ENCODE data around the gene ASIC1.

The ASIC1 gene

GRCh38 chr12:50110127-50110761 lies 52.8 kb downstream of the ASIC1 start:
- no peak for DNase-seq (ENCODE audit: low read depth)

DNA sequence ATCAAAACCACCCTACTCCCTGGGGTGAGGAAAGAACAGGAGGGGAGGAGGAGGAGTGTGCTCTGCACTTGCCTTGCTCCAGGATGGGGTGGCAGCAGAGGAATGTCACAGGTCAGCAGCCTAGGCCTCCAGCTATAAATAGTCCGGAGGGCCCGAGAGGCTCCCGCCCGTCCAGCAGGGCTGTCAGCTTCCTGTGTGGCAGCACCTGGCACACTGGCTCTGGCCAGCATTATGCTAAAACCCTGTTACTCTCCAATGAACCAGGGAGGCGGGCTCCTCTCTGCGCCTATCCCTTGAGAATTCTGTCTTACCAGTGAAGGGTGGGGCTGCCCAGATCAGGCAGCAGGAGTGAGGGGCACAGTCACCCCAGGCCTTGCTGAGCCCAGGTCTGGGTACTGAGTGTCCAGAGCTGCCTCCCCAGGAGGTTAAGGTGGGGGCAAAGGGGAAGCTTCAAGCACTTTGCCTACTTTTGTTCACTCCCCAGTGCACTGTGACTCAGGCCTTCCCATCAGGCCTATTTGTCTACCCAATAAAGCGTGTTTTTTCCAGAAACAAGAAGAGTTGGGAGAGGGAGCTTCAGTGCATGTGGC lies 53.5 kb downstream of the ASIC1 start:
- DNase-seq (ENCODE audit: low read depth) = no peak

DNA sequence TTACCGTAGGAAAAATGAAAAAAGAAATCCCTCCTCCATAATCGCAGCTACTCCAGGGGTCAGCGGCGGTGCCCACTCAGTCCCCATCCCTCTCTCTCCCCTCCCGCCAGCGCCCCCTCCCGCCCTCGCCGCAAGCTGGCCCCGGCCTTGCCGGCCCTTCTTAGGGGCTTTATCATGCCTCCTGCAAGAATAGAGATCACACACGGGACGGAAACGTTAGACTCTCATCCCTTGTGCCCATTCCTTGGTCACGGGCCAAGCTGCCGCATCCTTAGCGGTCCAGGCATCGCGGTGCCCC lies 53.9 kb downstream of the ASIC1 start:
- DNase-seq (ENCODE audit: low read depth) = no peak

- peak; percentile 98 for DNase-seq (ENCODE audit: low read depth)
These were observed 54.5 kb downstream of the ASIC1 start, which contains the start of gene COX14 for GRCh38 chr12:50111693-50112455. Gene COX14 (plus strand): TSS chr12:50112236. CDS start chr12:50120044, 7,808 bp downstream.

DNA sequence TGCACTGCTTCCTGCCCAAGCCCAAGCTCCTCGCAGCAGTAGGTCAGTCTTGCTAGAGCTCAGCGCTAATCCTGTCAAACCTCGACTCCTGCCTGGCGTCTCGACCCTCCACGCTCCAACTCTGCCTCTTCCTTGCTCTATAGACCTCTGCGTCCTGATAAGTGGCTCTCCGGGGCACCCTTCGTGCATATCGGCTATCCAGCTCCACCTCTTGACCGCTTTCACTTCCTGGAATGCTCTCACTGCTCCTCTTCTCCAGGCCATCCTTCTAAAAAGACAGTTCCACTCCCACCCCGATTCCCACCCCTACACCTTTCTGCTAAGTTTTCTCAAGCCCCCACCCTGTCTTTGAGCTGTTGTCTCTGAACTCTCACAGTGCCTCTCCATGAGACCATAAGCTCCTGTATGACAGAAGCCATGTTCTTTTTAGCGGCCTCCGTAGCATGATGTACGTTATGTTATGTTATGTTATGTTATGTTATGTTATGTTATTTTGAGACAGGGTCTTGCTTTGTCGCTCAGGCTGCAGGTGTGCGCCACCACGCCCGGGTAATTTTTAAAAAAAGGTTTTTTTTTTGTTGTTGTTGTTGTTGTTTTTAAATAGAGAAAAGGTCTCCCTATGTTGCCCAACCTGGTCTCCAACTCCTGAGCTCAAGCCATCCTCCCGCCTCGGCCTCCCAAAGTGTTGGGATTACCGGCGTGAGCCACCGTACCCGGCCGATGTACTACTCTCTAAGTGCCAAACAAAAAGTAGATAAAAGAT lies 55.2 kb downstream of the ASIC1 start:
- DNase-seq (ENCODE audit: low read depth) = no peak

DNA sequence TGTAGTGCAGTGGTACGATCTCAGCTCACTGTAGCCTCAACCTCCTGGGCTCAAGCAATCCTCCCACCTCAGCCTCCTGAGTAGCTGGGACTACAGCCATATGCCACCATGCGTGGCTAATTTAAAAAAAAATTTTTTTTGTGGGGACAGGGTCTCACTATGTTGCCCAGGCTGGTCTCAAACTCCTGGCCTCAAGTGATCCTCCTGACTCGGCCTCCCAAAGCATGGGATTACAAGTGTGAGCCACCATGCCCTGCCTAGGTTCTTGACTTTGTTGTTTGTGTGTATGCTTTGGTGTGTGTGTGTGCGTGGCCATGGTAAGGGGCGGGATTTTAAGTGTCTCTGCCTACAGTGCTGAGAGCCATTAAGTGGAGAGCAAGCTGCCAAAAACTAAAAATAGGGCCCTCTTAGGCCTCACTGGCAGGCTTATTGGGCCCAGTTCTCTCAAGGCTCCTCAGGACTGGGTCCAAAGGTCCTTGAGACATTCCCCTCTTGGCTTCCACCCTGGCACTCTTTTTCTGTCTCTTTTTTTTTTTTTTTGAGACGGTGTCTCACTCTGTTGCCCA lies 59.7 kb downstream of the ASIC1 start:
- no peak for DNase-seq (ENCODE audit: low read depth)

- no peak for DNase-seq (ENCODE audit: low read depth)
These were observed 62.0 kb downstream of the ASIC1 start for GRCh38 chr12:50119387-50119786.

DNA sequence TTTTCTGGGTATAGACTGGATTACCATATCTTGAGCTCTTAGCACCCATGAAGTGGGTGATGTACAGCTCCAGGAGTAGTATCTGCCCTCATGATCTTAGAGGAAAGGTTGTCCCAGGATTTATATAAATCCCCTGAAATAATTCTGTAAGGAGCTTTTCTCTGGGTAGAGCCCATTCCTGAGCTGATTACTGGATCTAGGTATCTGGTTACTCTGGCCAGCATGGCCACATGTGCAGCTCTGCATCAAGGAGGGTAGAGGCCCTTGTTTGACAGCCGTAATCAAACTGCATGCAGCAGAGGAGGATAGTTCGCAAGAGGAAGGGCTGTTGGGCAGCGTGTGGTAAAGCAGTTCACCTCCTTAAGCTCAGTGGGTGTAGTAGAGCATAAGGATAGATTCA lies 63.1 kb downstream of the ASIC1 start:
- no peak for DNase-seq (ENCODE audit: low read depth)

- DNase-seq (ENCODE audit: low read depth) = no peak
These were observed 63.6 kb downstream of the ASIC1 start for GRCh38 chr12:50120953-50121352.

GRCh38 chr12:50121641-50122040 lies 64.2 kb downstream of the ASIC1 start:
- DNase-seq (ENCODE audit: low read depth) = no peak

GRCh38 chr12:50123203-50123602 lies 65.8 kb downstream of the ASIC1 start:
- DNase-seq (ENCODE audit: low read depth) = no peak

DNA sequence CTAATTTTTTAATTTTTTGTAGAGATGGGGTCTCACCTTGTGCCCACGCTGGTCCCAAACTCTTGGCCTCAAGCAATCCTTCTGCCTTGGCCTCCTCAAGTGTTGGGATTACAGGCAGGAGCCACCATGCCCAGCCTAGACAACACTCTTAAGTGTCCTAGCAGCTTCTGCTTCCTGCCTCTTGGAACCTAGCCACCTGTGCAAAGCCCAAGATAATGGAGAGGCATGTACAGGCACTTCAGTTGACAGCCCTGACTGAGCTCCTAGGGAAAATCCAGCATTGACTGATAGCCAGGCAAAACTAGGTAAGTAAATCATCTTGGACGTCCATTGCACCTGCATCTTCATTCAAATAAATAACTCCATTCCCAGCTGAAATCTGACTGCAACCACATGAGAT lies 70.2 kb downstream of the ASIC1 start:
- DNase-seq (ENCODE audit: low read depth) = no peak

DNA sequence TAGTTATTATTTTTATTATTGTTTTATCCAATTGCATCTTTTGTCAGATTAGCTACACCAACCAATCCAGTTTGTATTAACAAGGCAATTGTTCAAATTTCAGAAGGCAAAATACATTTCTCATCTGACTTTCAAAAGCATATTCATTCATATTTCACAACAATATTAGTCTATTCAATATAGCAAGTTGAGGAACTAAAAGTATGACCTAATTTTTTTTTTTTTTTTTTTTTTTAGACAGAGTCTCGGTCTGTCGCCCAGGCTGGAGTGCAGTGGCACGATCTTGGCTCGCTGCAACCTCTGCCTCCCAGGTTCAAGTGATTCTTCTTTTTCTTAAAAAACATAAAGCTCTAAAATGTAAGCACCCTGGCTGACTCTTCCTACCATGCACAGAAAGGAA lies 71.9 kb downstream of the ASIC1 start:
- no peak for DNase-seq (ENCODE audit: low read depth)

DNA sequence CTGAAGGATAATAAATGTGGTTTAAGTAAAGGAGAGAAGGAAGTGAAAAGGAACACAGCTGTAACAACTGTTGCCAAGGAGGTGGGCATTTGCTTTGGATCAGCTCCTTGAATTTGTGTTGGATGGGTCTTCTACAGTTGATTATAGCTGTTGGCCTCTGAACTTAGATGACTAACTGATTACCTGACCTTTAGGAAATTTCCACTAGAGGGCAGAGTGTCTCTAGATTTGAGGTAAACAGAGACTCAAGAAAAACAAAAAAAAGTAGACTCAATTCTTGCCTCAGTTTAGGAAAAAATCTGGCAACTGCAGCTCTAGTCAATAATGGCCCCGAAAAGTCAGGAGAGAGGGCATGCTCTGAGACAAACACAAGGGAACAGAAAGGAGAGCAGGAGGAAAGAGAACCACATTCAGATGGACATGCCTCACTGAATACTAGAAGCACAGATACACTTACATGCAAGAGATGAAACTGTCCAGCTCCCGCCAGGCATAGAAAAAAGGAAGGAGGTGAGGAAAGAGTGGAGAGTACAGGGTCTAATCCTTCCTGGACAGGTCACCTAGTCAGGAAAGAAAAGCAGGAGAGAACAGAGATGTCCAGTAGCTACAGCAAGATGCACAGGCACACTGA lies 75.2 kb downstream of the ASIC1 start:
- no peak for DNase-seq (ENCODE audit: low read depth)
